ENCODE data around the gene LHFPL2.

The LHFPL2 gene

DNA sequence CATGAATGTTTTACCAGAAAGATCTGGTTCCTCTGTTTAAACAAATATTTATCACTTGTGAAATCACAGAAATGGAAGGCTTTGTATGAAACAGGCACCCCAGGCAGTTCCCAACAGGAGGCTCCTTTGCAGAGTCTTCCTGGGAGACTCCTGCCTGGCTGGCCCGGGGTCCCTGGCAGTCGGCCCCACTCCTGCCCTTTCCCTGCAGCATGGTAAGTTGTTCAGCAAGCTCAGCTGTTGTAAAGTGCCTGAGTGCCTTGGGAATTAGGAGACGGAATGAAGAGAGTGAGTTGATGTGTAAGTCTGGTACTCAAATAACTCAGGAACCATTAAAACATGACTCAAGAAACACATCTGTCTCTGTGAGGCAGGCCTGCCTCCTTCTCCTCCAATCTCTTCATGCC lies 17.5 kb upstream of the LHFPL2 start:
- no peak for DNase-seq

DNA sequence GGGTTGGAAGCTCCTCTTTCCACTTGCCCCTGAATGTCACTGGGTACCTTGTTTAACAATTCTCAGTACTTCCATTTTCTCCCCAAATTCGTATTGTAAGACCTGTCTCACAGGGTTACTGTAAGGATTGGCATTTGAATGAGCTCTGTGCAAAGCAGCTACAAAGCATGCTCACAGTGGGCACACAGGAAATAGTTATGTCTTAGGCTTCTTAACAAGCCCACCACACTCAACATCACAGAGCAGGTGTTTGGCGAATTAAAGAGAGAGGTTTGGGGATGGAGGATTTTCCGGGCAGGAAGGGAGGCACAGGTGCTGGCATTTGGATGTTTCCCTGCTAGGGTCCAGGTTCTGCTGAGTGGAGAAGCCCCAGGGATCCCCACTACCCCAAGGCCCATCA lies 17.0 kb upstream of the LHFPL2 start:
- DNase-seq = no peak

DNA sequence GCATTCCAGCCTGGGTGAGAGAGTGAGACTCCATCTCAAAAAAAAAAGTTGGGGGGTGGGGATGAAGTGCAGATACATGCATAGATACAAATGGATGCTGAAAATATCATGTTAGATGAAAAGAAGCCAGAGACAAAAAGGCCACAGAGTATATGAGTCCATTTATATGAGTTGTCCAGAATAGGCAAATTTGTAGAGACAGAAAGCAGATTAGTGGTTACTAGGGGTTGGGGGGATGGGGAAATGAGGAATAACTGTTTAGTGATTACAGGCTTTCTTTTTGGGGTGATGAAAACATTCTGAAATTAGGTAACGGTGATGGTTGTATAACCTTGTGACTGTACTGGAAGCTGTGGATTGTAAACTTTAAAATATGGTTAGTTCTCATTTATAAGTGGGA lies 13.8 kb upstream of the LHFPL2 start:
- no peak for DNase-seq

DNA sequence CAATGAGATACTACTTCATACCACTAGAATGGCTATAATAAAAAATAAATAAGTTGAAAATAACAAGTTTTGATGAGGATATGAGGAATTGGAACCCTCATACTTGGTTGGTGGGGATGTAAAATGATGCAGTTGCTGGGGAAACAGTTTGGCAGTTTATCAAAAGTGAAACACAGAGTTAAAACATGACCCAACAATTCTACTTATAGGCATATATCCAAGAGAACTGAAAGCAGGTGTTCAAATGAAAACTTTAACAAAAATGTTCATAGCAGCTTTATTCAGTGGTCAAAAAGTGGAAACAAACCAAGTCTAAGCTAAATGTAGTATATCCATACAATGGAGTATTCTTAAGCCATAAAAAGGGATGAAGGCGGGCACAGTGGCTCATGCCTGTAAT lies 13.1 kb upstream of the LHFPL2 start:
- no peak for DNase-seq

DNA sequence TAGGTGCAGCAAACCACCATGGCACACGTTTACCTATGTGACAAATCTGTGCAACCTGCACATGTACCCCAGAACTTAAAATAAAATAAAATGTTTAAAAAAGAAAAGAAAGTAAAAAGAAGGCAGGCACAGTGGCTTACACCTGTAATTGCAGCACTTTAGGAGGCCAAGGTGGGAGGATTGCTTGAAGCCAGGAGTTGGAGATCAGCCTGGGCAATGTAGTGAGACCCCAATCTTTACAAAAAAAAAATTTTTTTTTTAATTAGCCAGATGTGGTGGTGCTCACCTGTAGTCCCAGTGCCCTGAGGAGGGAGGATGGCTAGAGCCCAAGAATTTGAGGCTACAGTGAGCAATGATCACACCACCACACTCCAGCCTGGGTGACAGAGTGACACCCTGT lies 12.5 kb upstream of the LHFPL2 start:
- no peak for DNase-seq

DNA sequence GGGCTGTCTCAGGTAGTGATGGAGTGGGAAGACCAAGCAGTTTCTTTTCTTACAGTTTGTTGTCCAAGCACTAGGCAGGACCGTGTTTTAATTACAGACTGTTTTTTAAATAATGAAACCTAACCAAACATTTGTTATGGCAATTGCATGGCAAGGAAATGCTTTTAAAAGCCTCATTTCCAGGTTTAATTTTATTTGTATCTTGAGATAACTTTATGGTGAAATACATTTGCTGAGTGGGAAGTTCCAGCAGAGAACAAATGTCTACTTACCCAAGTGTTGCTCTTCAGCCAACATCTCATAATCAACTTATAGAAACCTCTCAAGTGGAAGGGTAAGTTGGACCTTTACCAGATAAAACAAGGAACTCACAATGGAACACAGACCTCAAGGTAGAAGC lies 11.8 kb upstream of the LHFPL2 start:
- DNase-seq = peak; percentile 0

DNA sequence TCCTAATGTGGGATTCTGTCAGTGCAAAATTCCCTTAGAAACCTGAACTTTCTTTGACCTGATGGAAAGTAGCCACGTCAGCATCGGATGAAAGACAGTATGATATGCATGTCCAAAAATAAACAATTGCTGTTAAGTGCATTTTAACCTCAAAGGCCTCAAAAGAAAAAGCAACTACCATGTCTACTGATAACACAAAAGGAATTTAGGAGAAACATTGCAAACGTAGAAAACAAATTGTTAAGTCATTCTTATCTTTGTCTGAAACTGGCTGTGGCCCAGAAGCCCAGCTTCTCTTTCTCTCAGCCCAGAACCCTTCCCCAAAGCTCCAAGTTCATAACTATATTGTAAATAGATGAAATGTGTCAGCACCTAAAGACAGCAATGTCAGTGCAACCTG lies 11.1 kb upstream of the LHFPL2 start:
- no peak for DNase-seq

DNA sequence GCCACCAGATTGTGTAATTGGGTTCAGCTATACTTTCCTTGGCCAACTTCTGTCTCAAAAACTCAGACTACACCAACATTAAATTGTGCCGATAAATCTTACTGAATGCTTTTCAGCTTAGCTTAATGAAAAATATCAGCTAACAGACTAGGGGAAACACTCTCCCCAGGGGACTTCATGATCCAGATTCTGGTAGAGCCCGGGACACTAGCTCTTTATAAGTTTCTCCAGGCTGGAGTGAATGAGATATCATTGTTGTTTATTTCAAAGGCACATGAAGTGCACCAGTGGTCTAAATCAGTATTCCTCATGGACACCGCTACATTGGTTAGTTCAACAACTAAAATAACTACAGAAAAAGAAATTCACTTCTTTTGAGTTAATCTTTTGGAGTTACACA lies 10.5 kb upstream of the LHFPL2 start:
- no peak for DNase-seq

DNA sequence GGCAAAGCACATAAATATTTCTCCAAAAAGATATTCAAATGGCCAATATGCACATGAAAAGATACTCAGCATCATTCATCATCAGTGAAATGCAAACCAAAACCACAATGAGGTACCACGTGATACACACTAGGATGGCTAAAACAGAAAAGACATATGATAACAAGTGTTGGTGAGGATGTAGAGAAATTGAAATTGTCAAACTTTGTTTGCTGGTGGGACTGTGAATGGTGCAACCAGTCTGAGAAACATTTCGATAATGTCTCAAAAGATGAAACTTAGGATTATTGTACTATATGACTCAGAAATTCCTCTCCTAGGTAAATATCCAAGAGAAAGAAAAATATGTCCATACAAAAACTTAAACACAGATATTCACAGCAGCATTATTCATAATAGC lies 8.6 kb upstream of the LHFPL2 start:
- DNase-seq = no peak

DNA sequence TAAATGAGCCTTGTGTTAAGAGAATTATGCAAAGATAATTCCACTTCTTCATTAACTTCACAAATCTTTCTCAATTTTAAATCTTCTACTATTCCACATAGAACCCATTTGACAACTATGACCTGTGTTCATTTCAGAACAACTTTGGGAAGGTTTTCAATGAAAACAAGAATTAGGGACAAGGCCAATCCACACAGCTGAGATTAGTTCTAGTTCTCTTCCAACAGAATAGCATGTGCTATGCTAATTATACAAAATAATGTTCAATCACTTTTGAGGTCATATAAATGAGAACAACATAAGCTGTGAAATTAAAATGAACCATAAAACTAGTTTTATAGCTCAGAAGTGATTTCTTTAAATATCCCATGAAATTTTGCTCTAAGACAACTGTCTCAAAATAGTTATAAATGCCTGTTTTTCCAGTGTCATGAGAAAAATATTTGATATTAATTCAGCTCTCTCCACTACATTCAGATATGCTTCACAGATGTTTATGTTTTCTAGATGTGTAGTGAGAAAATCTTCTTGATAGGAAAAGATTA lies 7.2 kb upstream of the LHFPL2 start:
- DNase-seq = no peak

DNA sequence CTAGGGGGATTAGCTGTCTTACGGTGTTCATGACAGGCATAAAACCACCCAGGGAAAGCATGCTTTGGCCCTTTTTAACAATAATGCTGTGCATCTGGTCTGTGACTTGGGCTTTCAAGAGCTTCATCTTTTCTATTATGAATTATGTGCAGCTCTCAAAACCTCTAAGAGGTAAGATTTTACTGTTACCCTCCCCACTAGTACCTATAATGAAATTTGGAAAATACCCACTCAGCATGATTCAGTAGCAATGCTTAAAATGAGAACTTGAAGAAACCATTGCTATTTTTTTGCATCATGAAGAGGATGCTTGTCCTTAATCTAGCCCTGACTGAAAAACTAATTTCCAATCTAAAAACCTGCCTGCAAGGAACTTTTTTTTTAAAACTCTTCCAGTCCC lies 5.8 kb upstream of the LHFPL2 start:
- no peak for DNase-seq

DNA sequence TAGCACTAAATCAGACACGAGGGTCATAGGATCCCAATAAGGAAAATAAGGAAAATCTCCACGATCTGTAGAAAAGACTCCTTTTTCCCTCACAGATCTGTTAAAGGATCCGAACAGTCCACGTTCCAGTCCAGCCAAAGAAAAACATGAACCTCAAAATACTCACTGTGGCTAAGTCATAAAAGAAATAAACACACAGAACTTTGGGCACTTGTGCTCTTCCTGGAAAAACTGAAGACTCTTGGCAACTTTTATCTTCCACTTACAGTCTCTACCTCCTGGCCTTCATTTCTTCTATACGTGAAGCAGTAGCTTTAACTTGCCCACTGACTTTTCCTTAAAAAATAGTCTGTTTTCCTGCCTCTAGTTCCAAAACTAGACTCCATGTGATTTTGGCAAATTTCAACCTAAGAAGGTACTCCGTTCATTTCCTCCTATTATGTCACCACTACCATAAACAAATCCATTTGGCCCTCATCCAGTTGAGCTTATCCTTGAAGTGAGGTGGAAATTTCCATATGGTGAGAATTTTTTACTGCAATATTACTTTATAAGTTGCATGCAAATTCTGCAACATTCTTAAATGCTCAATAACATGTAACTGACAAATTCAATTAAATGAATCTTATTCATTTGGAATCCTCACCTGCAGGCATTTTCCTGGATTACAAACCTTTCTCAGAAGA lies 5.3 kb upstream of the LHFPL2 start:
- DNase-seq = peak; percentile 30

DNA sequence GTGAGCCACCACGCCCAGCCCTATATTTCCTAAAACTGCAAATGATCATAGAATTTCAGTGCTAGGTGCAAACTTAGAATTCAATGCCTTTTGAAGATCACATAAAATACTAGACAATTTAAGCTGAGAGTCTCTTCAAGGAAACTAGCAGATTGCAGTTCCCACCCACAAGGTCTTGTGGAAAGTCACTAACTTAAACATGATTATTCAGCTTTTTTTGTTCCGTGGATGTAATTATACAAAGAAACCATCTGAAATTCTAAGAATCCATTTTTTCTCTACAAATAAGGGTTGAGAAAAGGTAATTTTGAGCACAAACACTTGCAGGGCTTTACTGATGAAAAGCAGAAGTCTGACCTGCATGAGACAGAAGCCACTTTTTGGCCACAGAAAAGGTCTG lies 4.5 kb upstream of the LHFPL2 start:
- no peak for DNase-seq

DNA sequence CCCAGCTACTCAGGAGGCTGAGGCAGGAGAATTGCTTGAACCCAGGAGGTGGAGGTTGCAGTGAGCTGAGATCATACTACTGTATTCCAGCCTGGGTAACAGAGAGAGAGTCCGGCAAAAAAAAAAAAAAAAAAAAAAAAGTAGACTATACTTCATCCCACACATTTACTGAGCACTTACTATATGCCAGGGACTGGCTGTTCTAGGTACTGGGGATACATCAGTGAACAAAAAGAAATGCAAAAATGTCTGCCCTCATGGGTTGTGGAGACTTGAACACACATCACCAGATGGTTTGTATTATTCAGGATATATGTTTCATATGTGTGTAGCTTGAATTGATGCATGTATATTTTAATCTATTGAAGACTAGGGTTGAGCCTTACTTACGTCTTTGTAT lies 2.9 kb upstream of the LHFPL2 start:
- no peak for DNase-seq

DNA sequence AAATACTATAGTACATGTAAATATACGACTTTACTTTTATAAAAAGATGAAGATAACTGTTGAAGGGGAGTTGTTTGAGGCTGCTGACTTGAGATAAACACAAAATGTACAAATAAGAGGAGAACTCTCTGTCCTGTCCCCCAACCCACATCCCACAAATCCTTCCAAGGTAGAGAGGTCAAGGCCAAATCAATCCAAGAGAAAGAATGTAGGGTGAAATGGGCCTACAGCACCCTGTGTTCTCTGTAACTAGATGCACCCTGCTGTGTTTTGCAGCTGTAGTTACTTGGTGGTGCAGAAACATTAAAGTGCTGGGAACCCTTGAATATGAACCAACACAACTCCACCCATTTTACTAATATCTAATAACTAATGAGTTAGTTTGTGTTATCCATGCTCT lies 2.0 kb upstream of the LHFPL2 start:
- DNase-seq = no peak

DNA sequence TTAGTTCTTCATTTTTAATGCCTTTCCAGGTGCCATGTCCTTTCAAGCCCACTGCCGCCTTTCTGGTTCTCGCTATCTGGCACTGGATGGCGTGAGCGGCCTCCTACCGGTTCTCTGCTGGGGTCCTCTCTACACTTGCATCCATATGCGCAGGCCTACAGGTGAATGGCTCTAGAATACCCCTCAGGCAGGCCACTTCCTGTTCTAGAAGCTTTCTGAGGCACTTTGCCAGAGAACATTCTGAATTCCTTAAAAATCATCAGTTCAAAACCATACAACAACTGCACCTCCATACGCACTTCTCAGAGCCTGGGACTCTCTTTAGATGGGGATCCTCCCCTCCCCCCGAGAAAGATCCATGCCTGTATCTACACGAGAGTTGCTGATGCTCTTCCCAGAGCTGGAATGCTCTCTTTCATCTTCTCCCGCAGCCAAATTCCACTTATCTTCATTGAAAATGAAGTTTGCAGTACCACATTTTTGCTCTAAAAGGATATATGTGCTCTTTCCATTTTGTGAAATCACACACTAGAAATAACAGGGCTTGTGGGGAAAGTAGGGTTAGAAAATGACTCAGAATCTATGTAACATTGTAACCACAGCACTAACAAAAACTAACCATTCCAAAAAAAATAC lies 1.4 kb upstream of the LHFPL2 start:
- DNase-seq = no peak

DNA sequence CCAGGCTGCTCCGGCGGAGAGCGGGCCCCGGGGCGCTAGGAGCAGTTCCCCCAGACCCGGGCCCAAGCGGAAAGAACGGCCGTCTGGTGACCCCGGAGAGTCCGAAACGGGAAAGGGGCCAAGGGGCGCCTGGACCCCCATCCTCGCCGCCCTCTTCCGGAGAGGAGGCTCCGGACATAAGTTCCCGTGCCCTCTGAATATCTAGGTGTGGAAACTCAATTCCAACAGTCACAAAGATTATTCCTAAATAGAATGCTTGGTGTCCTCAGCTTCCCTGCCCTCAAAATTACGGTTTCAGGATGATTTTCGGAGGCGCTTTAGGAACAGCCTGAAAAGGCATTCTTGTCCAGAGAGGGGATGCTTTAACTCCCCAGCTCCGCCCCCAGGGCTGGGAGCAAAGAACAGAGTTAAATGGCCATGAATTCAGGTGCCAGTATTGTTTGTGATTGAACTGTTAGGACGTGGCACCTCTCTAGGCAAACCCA lies 681 bp upstream of the LHFPL2 start:
- no peak for DNase-seq

DNA sequence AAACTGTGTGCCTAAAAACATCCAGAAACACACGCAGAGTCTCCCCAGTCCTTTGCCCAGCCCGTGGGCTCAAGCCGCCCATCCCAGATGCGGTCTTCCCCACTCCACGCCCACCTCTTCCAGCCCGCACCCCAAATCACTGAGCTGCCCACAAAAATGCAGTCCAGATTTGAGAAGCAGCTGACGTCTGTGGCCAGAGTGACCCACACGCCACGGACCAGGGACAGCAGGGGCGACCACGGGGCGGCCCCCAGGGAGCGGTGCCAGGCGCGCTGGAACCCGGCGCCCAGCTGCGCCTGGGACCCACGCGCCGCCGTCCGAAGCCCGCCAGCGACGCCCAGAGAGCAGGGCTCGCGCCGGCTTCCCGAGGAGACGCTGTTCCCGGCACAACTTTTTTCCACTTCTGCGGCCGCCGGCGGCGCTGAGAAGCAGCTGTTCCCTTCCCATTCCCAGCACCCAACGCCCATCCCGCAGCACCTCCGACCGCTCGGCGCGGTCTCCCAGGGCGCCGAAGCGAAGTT lies 674 bp downstream of the LHFPL2 start:
- DNase-seq = no peak

DNA sequence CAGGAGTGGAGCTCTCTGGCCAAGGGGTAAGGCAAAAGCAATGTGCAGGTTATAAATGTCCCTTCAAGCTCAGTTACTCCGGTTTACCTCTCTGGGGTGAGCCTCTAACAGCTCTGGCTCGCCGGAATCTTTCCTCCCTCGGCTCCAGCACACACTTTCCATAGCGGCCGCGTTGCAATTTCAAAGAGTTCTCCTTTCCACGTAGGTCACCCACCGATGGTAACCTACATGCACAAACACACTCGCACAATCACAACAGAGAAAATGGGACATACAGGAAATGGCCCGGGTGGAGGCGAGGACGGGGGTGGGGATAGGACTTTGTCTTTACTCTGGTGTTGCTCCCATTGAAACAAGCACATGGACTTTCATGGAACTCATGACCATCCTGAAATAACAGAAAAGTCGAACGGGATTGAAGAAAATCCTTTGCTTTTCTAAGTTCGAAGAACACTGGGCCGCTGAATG lies 1.2 kb downstream of the LHFPL2 start:
- DNase-seq = no peak

DNA sequence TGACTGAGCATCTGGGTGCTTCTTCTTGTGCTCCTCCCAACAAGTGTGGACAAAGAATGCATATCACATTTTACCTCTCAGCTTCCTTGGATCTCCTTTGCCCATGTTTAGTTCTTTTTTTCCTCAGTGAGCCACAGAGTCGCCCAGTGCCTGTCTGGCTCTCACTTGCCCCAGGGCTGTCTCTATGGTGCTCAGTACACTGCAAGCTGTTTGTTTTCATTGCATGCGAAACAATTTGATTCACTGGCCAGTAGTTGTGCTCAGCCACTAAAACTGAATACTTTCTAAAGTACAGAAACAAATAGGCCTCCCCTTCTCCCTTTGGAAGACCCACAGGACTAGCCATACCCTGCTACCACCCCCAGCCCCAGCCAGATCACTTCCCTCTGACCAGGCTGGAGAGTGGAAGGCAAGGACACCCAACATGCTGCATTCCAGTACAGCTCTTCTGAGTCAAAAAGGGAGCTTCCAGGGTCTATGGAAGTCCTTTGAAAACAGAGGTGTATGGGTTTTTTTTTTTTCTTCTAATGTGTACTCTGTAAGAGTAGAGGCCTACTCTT lies 3.8 kb downstream of the LHFPL2 start:
- no peak for DNase-seq

DNA sequence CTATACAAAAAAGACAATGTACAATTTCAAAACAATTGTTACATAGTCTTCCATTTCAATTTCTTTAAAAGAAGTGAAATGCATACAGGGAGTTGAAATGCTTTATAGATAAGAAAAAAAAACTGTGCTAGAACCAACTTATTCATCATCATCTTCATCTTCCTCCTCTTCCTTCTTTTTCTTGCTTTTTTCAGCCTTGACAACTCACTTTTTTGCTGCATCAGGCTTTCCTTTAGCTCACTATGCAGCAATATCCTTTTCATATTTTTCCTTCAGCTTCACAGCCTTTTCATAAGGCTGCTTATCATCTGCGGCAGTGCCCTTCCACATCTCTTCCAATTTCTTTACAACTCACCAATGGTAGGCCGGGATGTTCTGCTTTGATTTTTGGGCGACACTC lies 4.4 kb downstream of the LHFPL2 start:
- DNase-seq = no peak

DNA sequence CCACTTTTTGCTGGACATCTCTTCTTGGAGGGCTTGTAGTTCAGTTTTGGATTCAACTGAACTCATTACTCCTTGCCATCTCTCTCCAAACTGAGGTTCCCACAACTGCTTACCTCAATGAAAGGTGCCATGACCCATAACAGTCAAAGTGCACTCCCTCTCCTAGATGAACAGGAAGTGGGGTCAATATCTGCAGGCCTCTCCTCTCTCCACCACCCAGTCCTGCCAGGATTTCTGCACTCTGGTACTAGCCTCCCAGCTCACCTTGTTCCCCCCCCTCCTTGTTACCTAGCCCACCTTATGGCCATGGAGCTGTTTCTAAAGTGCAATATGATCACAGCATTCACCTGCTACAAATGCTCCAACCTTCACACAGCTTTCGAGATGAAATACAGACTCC lies 5.9 kb downstream of the LHFPL2 start:
- no peak for DNase-seq

DNA sequence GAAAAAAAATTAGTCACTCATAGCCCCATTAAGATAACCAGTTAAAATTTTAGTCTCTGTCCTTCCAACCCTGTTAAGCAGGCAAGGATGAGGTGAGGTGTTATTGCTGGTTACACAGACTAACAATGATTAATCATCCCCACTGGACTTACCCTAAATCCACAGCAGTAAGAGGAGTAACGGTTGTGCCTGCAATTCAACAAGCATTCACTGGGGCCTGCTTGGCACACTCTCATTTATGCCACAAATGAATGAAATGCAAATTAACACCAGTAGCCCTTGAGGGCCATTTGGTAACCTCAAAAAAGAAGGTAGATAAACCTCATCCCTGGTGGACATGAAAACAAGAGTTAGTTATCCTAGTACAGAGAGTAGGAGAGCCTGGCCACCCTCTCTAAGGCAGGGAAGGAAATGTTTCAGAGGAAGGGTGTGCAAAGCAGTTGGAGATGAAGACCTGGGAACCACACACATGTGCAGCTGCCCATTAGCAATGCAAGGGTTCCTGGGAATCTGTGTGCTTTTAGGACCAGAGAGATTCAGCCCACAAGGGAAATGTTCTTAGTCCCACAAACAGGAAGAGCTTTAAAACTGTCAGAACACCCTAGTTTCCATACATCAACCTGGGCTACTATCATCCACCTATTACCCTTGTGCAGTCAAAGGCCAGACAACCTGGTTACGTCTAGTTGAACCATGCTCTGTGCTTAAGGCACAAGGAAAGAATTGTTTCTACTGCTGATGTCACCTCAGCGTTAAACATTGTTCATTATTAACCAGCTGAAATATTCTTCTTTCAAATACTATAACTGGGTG lies 7.7 kb downstream of the LHFPL2 start:
- no peak for DNase-seq
